ENCODE measurements around the gene WDR38.

Gene WDR38

GRCh38 chr9:124855944-124856765 lies 2.9 kb downstream of the WDR38 start:
- H3K4me2 ChIP-seq (ENCODE audit: low read length): no peak overlapping the region
- H3K79me2 ChIP-seq (ENCODE audit: control insufficient read depth, low read length): peaks cover 29% of the 10 kb centered on the region
- peaks cover 29% of the 10 kb centered on the region for H3K4me1 ChIP-seq (ENCODE audit: control insufficient read depth, low read length)
- H3K9me2 ChIP-seq (replicated peaks; ENCODE audit: control insufficient read depth, low read length): no peaks in the 10 kb centered on the region
- no peak overlapping the region for H3K4me3 ChIP-seq (ENCODE audit: low read length)
- H3K36me3 ChIP-seq (ENCODE audit: control insufficient read depth, low read length): peaks cover 52% of the 10 kb centered on the region
- TF ChIP-seq CTCF (IDR thresholded peaks at IDR 0.05; ENCODE audit: low read depth, low read length, poor library complexity, severe bottlenecking): peak; percentile 53
- TF ChIP-seq EZH2phosphoT487 (IDR thresholded peaks at IDR 0.05; ENCODE audit: borderline replicate concordance, low read length): no peak
- no peak overlapping the region for H3K27ac ChIP-seq (ENCODE audit: low read depth, low read length)
- H4K20me1 ChIP-seq (ENCODE audit: control insufficient read depth, insufficient read depth, low read depth, low read length): peaks cover 39% of the 10 kb centered on the region
- H3K27me3 ChIP-seq (ENCODE audit: control insufficient read depth, low read length): 0 out of 2 replicates have a peak, but pooled peaks cover 3% of the 10 kb centered on the region
- no peaks in the 10 kb centered on the region for H3K9me3 ChIP-seq (ENCODE audit: control insufficient read depth, insufficient read depth, low read length)
- H3F3A ChIP-seq (ENCODE audit: control insufficient read depth, insufficient read depth): peaks cover 55% of the 10 kb centered on the region

- H3K27me3 ChIP-seq (ENCODE audit: control insufficient read depth, low read length): no peaks in the 10 kb centered on the region
- peaks cover 39% of the 10 kb centered on the region for H4K20me1 ChIP-seq (ENCODE audit: control insufficient read depth, insufficient read depth, low read depth, low read length)
- H3K4me3 ChIP-seq (ENCODE audit: low read length): no peak overlapping the region
- peaks cover 57% of the 10 kb centered on the region for H3K36me3 ChIP-seq (ENCODE audit: control insufficient read depth, low read length)
- peaks cover 55% of the 10 kb centered on the region for H3F3A ChIP-seq (ENCODE audit: control insufficient read depth, insufficient read depth)
- H3K4me1 ChIP-seq (ENCODE audit: control insufficient read depth, low read length): peaks cover 27% of the 10 kb centered on the region
- no peaks in the 10 kb centered on the region for H3K9me3 ChIP-seq (ENCODE audit: control insufficient read depth, insufficient read depth, low read length)
- TF ChIP-seq EZH2phosphoT487 (IDR thresholded peaks at IDR 0.05; ENCODE audit: borderline replicate concordance, low read length) (no peak), CTCF (IDR thresholded peaks at IDR 0.05; ENCODE audit: low read depth, low read length, poor library complexity, severe bottlenecking) (no peak)
- no peaks in the 10 kb centered on the region for H3K9me2 ChIP-seq (replicated peaks; ENCODE audit: control insufficient read depth, low read length)
- H3K79me2 ChIP-seq (ENCODE audit: control insufficient read depth, low read length): peaks cover 38% of the 10 kb centered on the region
- H3K4me2 ChIP-seq (ENCODE audit: low read length): no peak overlapping the region
- no peak overlapping the region for H3K27ac ChIP-seq (ENCODE audit: low read depth, low read length)
Measured at GRCh38 chr9:124857533-124858162, 4.4 kb downstream of the WDR38 start.

GRCh38 chr9:124858330-124859046 lies 5.2 kb downstream of the WDR38 start:
- TF ChIP-seq EZH2phosphoT487 (IDR thresholded peaks at IDR 0.05; ENCODE audit: borderline replicate concordance, low read length): no peak
- peak; percentile 47 for TF ChIP-seq CTCF (IDR thresholded peaks at IDR 0.05; ENCODE audit: low read depth, low read length, poor library complexity, severe bottlenecking)
- peaks cover 39% of the 10 kb centered on the region for H4K20me1 ChIP-seq (ENCODE audit: control insufficient read depth, insufficient read depth, low read depth, low read length)
- H3K79me2 ChIP-seq (ENCODE audit: control insufficient read depth, low read length): peaks cover 41% of the 10 kb centered on the region
- peak overlapping the region; percentile 76 for H3K4me2 ChIP-seq (ENCODE audit: low read length)
- H3K27ac ChIP-seq (ENCODE audit: low read depth, low read length): no peak overlapping the region
- H3K4me1 ChIP-seq (ENCODE audit: control insufficient read depth, low read length): peaks cover 24% of the 10 kb centered on the region
- no peaks in the 10 kb centered on the region for H3K9me2 ChIP-seq (replicated peaks; ENCODE audit: control insufficient read depth, low read length)
- H3K9me3 ChIP-seq (ENCODE audit: control insufficient read depth, insufficient read depth, low read length): no peaks in the 10 kb centered on the region
- no peaks in the 10 kb centered on the region for H3K27me3 ChIP-seq (ENCODE audit: control insufficient read depth, low read length)
- no peak overlapping the region for H3K4me3 ChIP-seq (ENCODE audit: low read length)
- H3K36me3 ChIP-seq (ENCODE audit: control insufficient read depth, low read length): peaks cover 57% of the 10 kb centered on the region
- peaks cover 58% of the 10 kb centered on the region for H3F3A ChIP-seq (ENCODE audit: control insufficient read depth, insufficient read depth)
